Neuronal stem cell (in vitro differentiated cells): ENCODE data around the gene SFXN5.
A peak's percentile ranks its signal among the peaks of the same experiment; 100 is the strongest.

ENCODE experiments used
- DNase-seq: peaks from one replicate; pipeline ENCODE4 v3.0.0-alpha.2; 2013; ENCODE audit warnings: low spot score
- H2AFZ ChIP-seq: one replicate; pipeline ENCODE4 v1.6.1; 2013; ENCODE audit warnings: mild to moderate bottlenecking, low read length, inconsistent platforms
- H2AK5ac ChIP-seq: 2 replicates; pipeline ENCODE4 v1.6.1; 2013; ENCODE audit warnings: low read depth, mild to moderate bottlenecking, inconsistent platforms, low read length, moderate library complexity, mixed read lengths
- H2BK120ac ChIP-seq: 2 replicates; pipeline ENCODE4 v1.6.1; 2013; ENCODE audit warnings: low read depth, mild to moderate bottlenecking, inconsistent platforms, low read length, moderate library complexity, mixed read lengths
- H2BK12ac ChIP-seq: one replicate; pipeline ENCODE4 v1.6.1; 2013; ENCODE audit warnings: low read length, inconsistent platforms
- H2BK15ac ChIP-seq: 2 replicates; pipeline ENCODE4 v1.6.1; 2013; ENCODE audit warnings: mild to moderate bottlenecking, low read length, inconsistent platforms, mixed read lengths
- H2BK5ac ChIP-seq: one replicate; pipeline ENCODE4 v1.6.1; 2013; ENCODE audit warnings: inconsistent platforms, mild to moderate bottlenecking, low read length, moderate library complexity
- H3K14ac ChIP-seq: one replicate; pipeline ENCODE4 v1.6.1; 2013; ENCODE audit warnings: low read length, inconsistent platforms
- H3K18ac ChIP-seq: 2 replicates; pipeline ENCODE4 v1.6.1; 2013; ENCODE audit warnings: low read length, inconsistent platforms
- H3K23ac ChIP-seq: 2 replicates; pipeline ENCODE4 v1.6.1; 2013; ENCODE audit warnings: low read depth, mild to moderate bottlenecking, mixed read lengths, low read length, inconsistent platforms; ENCODE audit not compliant: poor library complexity
- H3K27ac ChIP-seq: replicated peaks from 3 replicates; pipeline ENCODE4 v1.5.1; 2013; ENCODE audit warnings: low read length, inconsistent platforms
- H3K27me3 ChIP-seq, 3 experiments: 2 replicates each; pipeline ENCODE4 v1.6.1; 2013; ENCODE audit warnings: low read length in 3 of 3, mild to moderate bottlenecking in 2 of 3, inconsistent platforms in 1 of 3, low read depth in 1 of 3, mixed read lengths in 1 of 3, moderate library complexity in 1 of 3; ENCODE audit not compliant: control insufficient read depth in 3 of 3, insufficient read depth in 3 of 3
- H3K36me3 ChIP-seq, 2 donors: replicated peaks in 1 of 2; 2 replicates each; pipeline ENCODE4 v1.6.1; 2013; ENCODE audit warnings: low read length in 2 of 2; ENCODE audit not compliant: control insufficient read depth in 2 of 2, insufficient read depth in 2 of 2
- H3K4ac ChIP-seq: 2 replicates; pipeline ENCODE4 v1.6.1; 2013; ENCODE audit warnings: inconsistent platforms, mild to moderate bottlenecking, low read length, moderate library complexity
- H3K4me1 ChIP-seq, 2 donors: 1 replicate in 1 of 2; 2 replicates in 1 of 2; pipeline ENCODE4 v1.6.1; 2013; ENCODE audit warnings: low read length in 2 of 2, low read depth in 1 of 2; ENCODE audit not compliant: control insufficient read depth in 2 of 2, insufficient read depth in 1 of 2
- H3K4me2 ChIP-seq: one replicate; pipeline ENCODE4 v1.6.1; 2013; ENCODE audit warnings: mild to moderate bottlenecking, low read length, inconsistent platforms; ENCODE audit not compliant: insufficient read depth, poor library complexity, severe bottlenecking
- H3K4me3 ChIP-seq, 2 donors: 2 replicates each; pipeline ENCODE4 v1.5.1; 2013; ENCODE audit warnings: low read length in 2 of 2, mild to moderate bottlenecking in 2 of 2, inconsistent platforms in 1 of 2, moderate library complexity in 1 of 2
- H3K79me1 ChIP-seq: one replicate; pipeline ENCODE4 v1.6.1; 2013; ENCODE audit warnings: low read depth, mild to moderate bottlenecking, inconsistent platforms, low read length, moderate library complexity
- H3K9ac ChIP-seq: one replicate; pipeline ENCODE4 v1.6.1; 2013; ENCODE audit warnings: mild to moderate bottlenecking, low read depth, low read length, inconsistent platforms; ENCODE audit not compliant: poor library complexity
- H3K9me3 ChIP-seq, 2 donors: replicated peaks in 1 of 2; 2 replicates each; pipeline versions ENCODE3 to v1.6.1; 2013; ENCODE audit warnings: low read length in 2 of 2, mild to moderate bottlenecking in 2 of 2, inconsistent platforms in 1 of 2, low read depth in 1 of 2, mixed read lengths in 1 of 2, moderate library complexity in 1 of 2; ENCODE audit not compliant: control insufficient read depth in 2 of 2, insufficient read depth in 1 of 2
- H4K8ac ChIP-seq: one replicate; pipeline ENCODE4 v1.6.1; 2013; ENCODE audit warnings: low read depth, mild to moderate bottlenecking, inconsistent platforms, low read length, moderate library complexity
- H4K91ac ChIP-seq: one replicate; pipeline ENCODE4 v1.6.1; 2013; ENCODE audit warnings: low read length, low read depth, mild to moderate bottlenecking, inconsistent platforms; ENCODE audit not compliant: poor library complexity
- WGBS, 2 donors: extraction: QIAGEN DNeasy Blood & Tissue Kit; methylation state at CpG; one replicate each; pipeline ENCODE4 v1.1.7; 2013; ENCODE audit warnings: missing lambda C conversion rate in 2 of 2, mixed read lengths in 1 of 2; ENCODE audit not compliant: insufficient read length in 2 of 2, insufficient replicate concordance in 1 of 2; ENCODE audit errors: extremely low coverage in 2 of 2; 5-methylcytosine and 5-hydroxymethylcytosine counted together

The SFXN5 gene

GRCh38 chr2:72965770-72966450 lies 105.6 kb downstream of the SFXN5 start:
- peak overlapping the region; percentile 68 for H2AK5ac ChIP-seq
- no peak overlapping the region for H3K4me3 ChIP-seq
- no peak overlapping the region for H4K8ac ChIP-seq
- no CpG with 5 or more reads among the region's 14 CpGs for WGBS, 2 donors
- peaks cover 0 to 3% (median 0%) of the 10 kb centered on the region in 3 experiments for H3K27me3 ChIP-seq
- H3K4me1 ChIP-seq = peaks cover 0 to 29% of the 10 kb centered on the region in 2 donors
- H3K27ac ChIP-seq = no peak overlapping the region
- H4K91ac ChIP-seq = no peak overlapping the region
- no peak overlapping the region for H3K9ac ChIP-seq
- H3K14ac ChIP-seq = no peak overlapping the region
- H3K79me1 ChIP-seq = no peaks in the 10 kb centered on the region
- no peak overlapping the region for H3K23ac ChIP-seq
- H2BK12ac ChIP-seq = peak overlapping the region; percentile 43
- H3K4me2 ChIP-seq = no peak overlapping the region
- H3K18ac ChIP-seq = no peak overlapping the region
- no peaks in the 10 kb centered on the region for H3K9me3 ChIP-seq
- no peak overlapping the region for H2AFZ ChIP-seq
- no peaks in the 10 kb centered on the region for H3K36me3 ChIP-seq
- H2BK15ac ChIP-seq = no peak overlapping the region
- no peak for DNase-seq
- H2BK120ac ChIP-seq = no peak overlapping the region
- no peak overlapping the region for H3K4ac ChIP-seq
- H2BK5ac ChIP-seq = peak overlapping the region; percentile 58

- Histone ChIP-seq H3K23ac (no peak overlapping the region), H3K18ac (peak overlapping the region; percentile 44), H2BK12ac (peak overlapping the region; percentile 24), H3K14ac (no peak overlapping the region), H4K8ac (no peak overlapping the region), H3K4me1 (peaks cover 0 to 36% of the 10 kb centered on the region in 2 donors), H3K79me1 (no peaks in the 10 kb centered on the region), H2BK15ac (peak overlapping the region; percentile 25), H4K91ac (no peak overlapping the region), H3K36me3 (no peaks in the 10 kb centered on the region), H2BK5ac (no peak overlapping the region), H3K4ac (no peak overlapping the region), H3K4me3 (no peak overlapping the region), H3K27ac (no peak overlapping the region), H3K9me3 (no peaks in the 10 kb centered on the region), H2AK5ac (peak overlapping the region; percentile 37), H3K27me3 (peaks cover 0 to 3% (median 0%) of the 10 kb centered on the region in 3 experiments), H2AFZ (no peak overlapping the region), H2BK120ac (no peak overlapping the region), H3K4me2 (no peak overlapping the region), H3K9ac (no peak overlapping the region)
- no CpG with 5 or more reads among the region's 12 CpGs for WGBS, 2 donors
- no peak for DNase-seq
Measured at GRCh38 chr2:72965016-72965415, 106.5 kb downstream of the SFXN5 start.

DNA sequence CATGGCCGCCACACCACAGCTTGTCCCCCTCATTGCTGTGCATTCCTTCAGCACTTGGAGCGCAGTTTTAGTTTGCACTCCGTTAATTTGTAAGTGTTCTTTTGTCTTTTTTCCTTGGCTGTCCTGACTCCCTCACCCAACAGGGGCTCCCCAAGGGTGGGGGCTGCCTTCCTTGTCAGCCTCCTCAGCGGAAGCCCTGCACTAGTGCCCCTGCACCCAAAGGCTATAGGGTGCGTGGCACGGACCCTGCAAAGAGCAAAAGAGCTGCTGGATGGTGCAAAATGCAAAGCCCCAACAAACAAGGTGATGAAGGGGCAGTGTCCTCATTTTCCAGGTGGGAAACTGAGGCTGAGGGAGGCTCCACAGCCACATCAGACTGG lies 107.4 kb downstream of the SFXN5 start:
- no CpG with 5 or more reads among the region's 6 CpGs for WGBS, 2 donors
- Histone ChIP-seq H3K18ac (peak overlapping the region; percentile 50), H3K9ac (no peak overlapping the region), H4K91ac (no peak overlapping the region), H4K8ac (no peak overlapping the region), H2BK5ac (no peak overlapping the region), H2AFZ (no peak overlapping the region), H3K14ac (no peak overlapping the region), H3K4me3 (no peak overlapping the region), H3K79me1 (no peaks in the 10 kb centered on the region), H3K36me3 (no peaks in the 10 kb centered on the region), H3K27ac (no peak overlapping the region), H2BK120ac (no peak overlapping the region), H2BK12ac (peak overlapping the region; percentile 51), H3K9me3 (no peaks in the 10 kb centered on the region), H2AK5ac (peak overlapping the region; percentile 95), H3K23ac (no peak overlapping the region), H3K4ac (no peak overlapping the region), H3K4me1 (peaks cover 0 to 36% of the 10 kb centered on the region in 2 donors), H3K4me2 (no peak overlapping the region), H2BK15ac (no peak overlapping the region), H3K27me3 (peaks cover 0 to 3% (median 3%) of the 10 kb centered on the region in 3 experiments)
- no peak for DNase-seq

- Histone ChIP-seq H3K4me3 (no peak overlapping the region), H3K27me3 (peaks cover 0 to 3% (median 3%) of the 10 kb centered on the region in 3 experiments), H3K4me1 (peaks cover 0 to 36% of the 10 kb centered on the region in 2 donors), H3K9ac (no peak overlapping the region), H3K4me2 (no peak overlapping the region), H3K36me3 (no peaks in the 10 kb centered on the region), H3K27ac (no peak overlapping the region), H3K4ac (no peak overlapping the region), H2AFZ (no peak overlapping the region), H3K18ac (peak overlapping the region; percentile 93), H2BK120ac (peak overlapping the region; percentile 39), H2BK12ac (no peak overlapping the region), H4K8ac (no peak overlapping the region), H3K14ac (no peak overlapping the region), H2AK5ac (peak overlapping the region; percentile 95), H3K79me1 (no peaks in the 10 kb centered on the region), H3K9me3 (no peaks in the 10 kb centered on the region), H2BK5ac (peak overlapping the region; percentile 94), H4K91ac (peak overlapping the region; percentile 22), H3K23ac (no peak overlapping the region), H2BK15ac (peak overlapping the region; percentile 91)
- DNase-seq = no peak
- WGBS, 2 donors = no CpG with 5 or more reads among the region's 10 CpGs
Measured at GRCh38 chr2:72963423-72964145, 107.9 kb downstream of the SFXN5 start.
